Neutrophil (primary cell): ENCODE results near the gene ENDOU.

Experiments
- H3K27ac ChIP-seq: fragments of 200-600 bp; sonication (generic); 2 replicates; pipeline ENCODE4 v1.5.1; 2016; ENCODE audit warnings: mild to moderate bottlenecking, moderate library complexity
- H3K27me3 ChIP-seq: fragments of 200-600 bp; sonication (generic); 2 replicates; pipeline ENCODE4 v1.6.0; 2016; ENCODE audit warnings: mild to moderate bottlenecking
- H3K36me3 ChIP-seq: fragments of 200-600 bp; sonication (generic); 2 replicates; pipeline ENCODE4 v1.5.1; 2017
- H3K4me1 ChIP-seq, 2 experiments: fragments of 200-600 bp in 1 of 2; sonication (generic) in 1 of 2; 1 replicate in 1 of 2; 2 replicates in 1 of 2; pipeline versions ENCODE4 v1.5.1 to v1.6.1; 2013 to 2016; ENCODE audit warnings: low read depth in 1 of 2, low read length in 1 of 2, mild to moderate bottlenecking in 1 of 2, moderate library complexity in 1 of 2; ENCODE audit not compliant: control insufficient read depth in 1 of 2, insufficient read depth in 1 of 2
- H3K4me3 ChIP-seq, 2 experiments: fragments of 200-600 bp in 1 of 2; sonication (generic) in 1 of 2; 1 replicate in 1 of 2; 2 replicates in 1 of 2; pipeline ENCODE4 v1.5.1; 2013 to 2016; ENCODE audit warnings: low read depth in 1 of 2, low read length in 1 of 2, mild to moderate bottlenecking in 1 of 2, moderate library complexity in 1 of 2
- H3K9me3 ChIP-seq: fragments of 200-600 bp; sonication (generic); 2 replicates; pipeline ENCODE4 v1.5.1; 2016
- CTCF ChIP-seq: fragments of 200-600 bp; sonication (generic); IDR thresholded peaks from 2 replicates; pipeline ENCODE4 v1.5.1; 2016; ENCODE audit warnings: antibody characterized with exemption

The ENDOU gene

GRCh38 chr12:47767216-47767724 is 42.0 kb upstream of the ENDOU start:
- TF ChIP-seq CTCF = peak; percentile 59
- no peak overlapping the region for H3K27ac ChIP-seq
- no peak overlapping the region for H3K4me3 ChIP-seq
- H3K27me3 ChIP-seq = no peaks in the 10 kb centered on the region
- H3K4me1 ChIP-seq = peaks cover 26 to 35% of the 10 kb centered on the region in 2 experiments
- H3K9me3 ChIP-seq = no peaks in the 10 kb centered on the region
- H3K36me3 ChIP-seq = no peaks in the 10 kb centered on the region

GRCh38 chr12:47766502-47767215 is 41.4 kb upstream of the ENDOU start:
- Histone ChIP-seq H3K4me1 (peaks cover 26 to 35% of the 10 kb centered on the region in 2 experiments), H3K27ac (no peak overlapping the region), H3K4me3 (no peak overlapping the region), H3K9me3 (no peaks in the 10 kb centered on the region), H3K27me3 (no peaks in the 10 kb centered on the region), H3K36me3 (no peaks in the 10 kb centered on the region)
- TF ChIP-seq CTCF = no peak

GRCh38 chr12:47763481-47764346 is 38.4 kb upstream of the ENDOU start:
- no peak overlapping the region for H3K27ac ChIP-seq
- no peaks in the 10 kb centered on the region for H3K36me3 ChIP-seq
- no peaks in the 10 kb centered on the region for H3K9me3 ChIP-seq
- H3K27me3 ChIP-seq = no peaks in the 10 kb centered on the region
- no peak for TF ChIP-seq CTCF
- peaks cover 29 to 36% of the 10 kb centered on the region in 2 experiments for H3K4me1 ChIP-seq
- H3K4me3 ChIP-seq = no peak overlapping the region

GRCh38 chr12:47762850-47763465 is 37.7 kb upstream of the ENDOU start:
- no peak overlapping the region for H3K4me3 ChIP-seq
- H3K36me3 ChIP-seq = no peaks in the 10 kb centered on the region
- H3K27ac ChIP-seq = no peak overlapping the region
- H3K9me3 ChIP-seq = no peaks in the 10 kb centered on the region
- H3K4me1 ChIP-seq = peaks cover 37 to 43% of the 10 kb centered on the region in 2 experiments
- no peak for TF ChIP-seq CTCF
- H3K27me3 ChIP-seq = no peaks in the 10 kb centered on the region

GRCh38 chr12:47758834-47759690 is 33.8 kb upstream of the ENDOU start, which contains the start of gene RAPGEF3:
RAPGEF3 (minus strand) TSS chr12:47758880; CDS start chr12:47758556, 324 bp downstream.
- peak; percentile 77 for TF ChIP-seq CTCF
- Histone ChIP-seq H3K9me3 (no peaks in the 10 kb centered on the region), H3K27ac (peak within 1 kb of the TSS; percentile 19)

More at GRCh38 chr12:47758834-47759690, 33.8 kb upstream of the ENDOU start, which contains the start of gene RAPGEF3:
- Histone ChIP-seq H3K36me3 (no peaks in the 10 kb centered on the region), H3K27me3 (no peaks in the 10 kb centered on the region), H3K4me1 (peaks cover 28 to 34% of the 10 kb centered on the region in 2 experiments), H3K4me3 (peak within 1 kb of the TSS; percentile 69 to 71)
